Measurements from ENCODE around the gene SYNPO.

SYNPO gene

DNA sequence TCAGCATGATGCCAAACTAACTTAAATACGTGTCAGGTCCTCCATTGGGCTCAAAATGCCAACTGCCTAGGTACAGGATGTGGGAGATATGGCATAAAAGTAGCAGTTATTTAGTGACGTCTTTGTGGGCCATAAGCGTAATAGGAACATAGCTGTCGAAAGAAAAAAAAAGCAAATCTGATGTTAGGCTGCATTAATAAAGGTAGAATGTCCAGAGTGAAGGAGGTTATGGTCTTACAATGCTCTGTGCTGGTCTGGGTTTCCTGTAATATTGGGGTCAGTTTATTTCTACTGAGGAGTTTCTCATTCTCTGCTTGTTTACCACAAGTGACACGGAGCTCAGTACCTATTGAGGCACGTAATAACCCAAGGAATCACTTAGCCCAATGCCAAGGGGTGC is 33.4 kb upstream of the SYNPO start:
- no peak for DNase-seq (ENCODE audit: low read depth)

DNA sequence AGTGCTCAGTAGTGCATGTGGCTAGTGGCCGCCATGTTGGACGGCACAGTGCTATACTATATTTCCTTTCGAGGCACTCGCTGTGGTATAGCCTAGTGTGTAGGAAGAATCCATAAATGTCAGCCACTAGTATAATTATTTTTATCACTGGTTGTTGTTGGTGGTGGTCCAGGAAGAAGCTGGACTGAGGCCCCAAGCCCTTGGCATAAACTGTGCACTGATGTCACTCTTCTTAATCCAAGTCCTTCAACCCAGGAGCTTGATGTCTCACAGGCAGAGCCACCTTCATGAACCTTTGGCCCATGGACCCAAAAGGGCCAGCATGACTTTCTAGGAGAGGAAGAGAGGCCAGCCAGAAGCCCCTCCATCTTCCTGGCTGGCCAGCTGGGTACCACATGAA is 32.5 kb upstream of the SYNPO start:
- no peak for DNase-seq (ENCODE audit: low read depth)

DNA sequence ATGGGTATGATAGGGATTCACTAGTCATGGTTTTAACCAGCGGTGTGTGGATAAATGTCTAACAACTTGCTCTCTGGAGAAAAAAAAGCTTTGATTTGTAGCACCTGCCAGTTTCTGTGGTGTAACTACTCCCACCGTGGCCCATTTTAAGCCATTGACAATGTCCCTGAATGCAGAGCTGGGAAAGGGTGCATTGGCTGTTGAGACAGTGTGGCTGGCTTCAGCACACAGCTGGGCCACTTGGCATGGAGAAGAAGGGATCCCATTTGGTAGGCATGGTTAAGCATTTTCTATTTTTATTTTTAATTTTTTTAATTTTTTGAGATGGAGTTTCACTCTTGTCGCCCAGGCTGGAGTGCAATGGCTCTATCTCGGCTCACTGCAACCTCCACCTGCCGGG is 31.5 kb upstream of the SYNPO start:
- no peak for DNase-seq (ENCODE audit: low read depth)

- DNase-seq (ENCODE audit: low read depth) = no peak
Measured at GRCh38 chr5:150609843-150610584, 30.4 kb upstream of the SYNPO start.

DNA sequence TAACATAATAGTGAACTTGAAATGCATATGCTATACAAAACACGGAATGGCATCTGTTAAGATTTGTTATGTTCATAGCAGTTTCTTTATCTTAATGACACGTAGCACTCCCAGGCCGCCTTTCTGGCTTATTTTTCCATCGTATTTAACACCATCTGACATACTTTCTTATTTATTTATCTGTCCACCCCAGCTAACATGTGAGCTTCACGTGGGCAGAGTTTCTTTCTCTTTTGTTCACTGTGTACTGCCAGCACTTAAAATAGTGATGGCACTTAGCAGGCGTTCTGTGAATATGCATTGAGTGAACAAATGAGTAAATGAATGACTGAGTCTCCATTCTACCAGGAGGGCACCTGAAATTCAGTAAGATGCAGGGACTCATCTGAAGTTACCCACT is 29.4 kb upstream of the SYNPO start:
- DNase-seq (ENCODE audit: low read depth) = no peak

GRCh38 chr5:150612405-150612804 is 28.1 kb upstream of the SYNPO start:
- DNase-seq (ENCODE audit: low read depth) = no peak

DNA sequence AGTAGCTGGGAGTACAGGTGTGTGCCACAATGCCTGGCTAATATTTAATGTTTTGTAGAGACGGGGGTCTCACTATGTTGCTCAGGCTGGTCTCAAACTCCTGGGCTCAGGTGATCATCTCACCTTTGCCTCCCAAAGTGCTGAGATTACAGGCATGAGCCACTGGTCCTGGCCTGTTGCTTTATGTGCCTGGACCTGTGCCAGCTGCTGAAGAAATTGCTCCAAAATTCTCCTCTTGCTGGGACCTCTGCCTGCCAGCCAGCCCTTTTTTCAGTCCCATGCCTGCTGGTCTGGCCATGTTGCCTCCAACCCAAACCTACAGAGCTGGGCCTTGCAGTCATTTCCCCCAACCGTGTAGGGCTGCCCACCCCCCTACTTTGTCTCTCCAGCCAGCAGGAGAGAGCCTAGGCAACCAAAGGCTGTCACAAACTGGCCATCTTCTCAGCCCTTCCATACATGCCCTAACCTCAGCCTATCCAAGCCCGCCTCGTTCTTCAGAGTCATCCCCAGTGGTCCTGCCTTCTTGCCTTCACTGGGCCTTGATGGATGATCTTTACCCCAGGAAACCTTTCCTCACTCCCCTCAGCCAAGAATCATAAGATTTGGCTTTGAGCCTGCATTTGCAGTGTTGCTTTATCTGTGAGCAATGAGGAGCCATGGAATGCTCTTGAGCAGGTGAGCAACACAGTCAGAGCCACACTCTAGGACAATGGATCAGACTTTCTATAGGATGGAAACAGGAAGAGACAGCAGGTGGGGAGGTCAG is 27.4 kb upstream of the SYNPO start:
- no peak for DNase-seq (ENCODE audit: low read depth)

DNA sequence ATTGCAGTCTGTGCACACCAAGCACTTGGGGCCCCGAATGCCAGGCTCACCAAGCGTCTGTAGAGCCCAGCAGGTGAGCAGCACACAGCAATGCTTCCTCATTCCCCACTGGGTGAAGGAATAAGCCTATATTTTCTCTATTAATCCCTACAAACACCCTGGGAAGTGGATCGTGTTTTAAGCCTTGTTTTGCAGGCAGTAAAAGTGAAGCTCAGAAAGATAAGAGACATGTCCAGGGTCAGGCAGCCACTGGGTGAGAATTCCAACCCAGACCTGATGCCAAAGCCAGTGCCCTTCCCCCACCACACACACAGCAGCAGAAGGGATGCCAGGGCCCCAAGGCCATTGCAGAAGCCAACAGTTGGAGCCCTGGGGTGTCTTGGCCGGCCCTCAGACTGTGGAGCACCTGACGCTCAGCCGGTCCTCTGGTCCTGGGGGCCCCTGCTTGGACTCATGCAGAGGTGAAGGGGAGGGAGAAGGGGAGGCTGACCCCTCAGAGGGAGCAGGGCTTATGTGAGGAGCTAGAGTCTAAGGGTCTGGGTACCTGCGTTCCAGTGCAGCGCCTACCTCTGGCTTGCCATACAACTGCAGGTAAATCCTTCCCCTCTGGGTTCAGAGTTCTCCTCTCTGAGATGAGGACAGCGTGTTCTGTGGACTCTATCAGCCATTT is 26.3 kb upstream of the SYNPO start:
- DNase-seq (ENCODE audit: low read depth) = no peak

DNA sequence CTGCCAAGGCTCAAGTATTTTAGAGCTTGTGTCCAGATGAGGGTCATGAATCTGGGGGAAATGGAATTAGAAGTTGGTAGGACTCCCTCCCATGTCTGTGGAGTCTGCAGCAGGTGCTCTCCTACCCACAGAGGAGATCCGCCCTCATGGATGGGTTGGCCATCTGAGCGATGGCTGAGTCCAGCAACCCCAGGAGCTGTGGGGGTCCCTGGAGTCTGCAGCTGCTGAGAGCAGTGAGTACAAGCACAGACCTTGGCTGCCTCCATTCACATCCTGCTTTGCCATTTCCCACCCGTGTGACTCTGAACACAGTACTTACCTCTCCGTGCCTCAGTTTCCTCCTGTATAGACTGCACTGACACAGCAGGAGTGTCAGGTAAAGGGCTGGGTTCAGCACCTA is 25.8 kb upstream of the SYNPO start:
- DNase-seq (ENCODE audit: low read depth) = no peak

- no peak for DNase-seq (ENCODE audit: low read depth)
Measured at GRCh38 chr5:150615141-150615699, 25.2 kb upstream of the SYNPO start.

DNA sequence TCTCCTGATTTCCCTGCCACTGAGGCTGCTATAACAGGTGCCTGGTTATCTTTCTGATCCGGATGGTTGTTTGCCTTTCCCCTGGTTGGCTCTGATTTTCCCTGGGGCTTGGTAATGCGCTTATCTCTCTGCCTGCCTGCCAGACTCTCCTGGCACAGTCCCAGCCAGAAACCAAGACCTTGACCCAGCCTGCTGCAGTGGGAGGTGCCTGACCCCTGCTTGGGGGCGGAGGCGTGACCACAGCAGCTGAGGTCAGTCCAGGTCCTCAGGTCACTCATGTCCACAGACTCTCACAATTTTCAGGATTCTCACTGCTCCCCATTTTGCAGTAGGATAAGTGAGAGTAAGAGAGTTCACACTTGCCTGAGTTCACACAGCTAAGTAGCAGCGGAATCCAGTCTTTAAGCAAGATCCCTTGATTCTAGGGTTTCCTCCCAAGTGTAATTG is 24.4 kb upstream of the SYNPO start:
- no peak for DNase-seq (ENCODE audit: low read depth)

DNA sequence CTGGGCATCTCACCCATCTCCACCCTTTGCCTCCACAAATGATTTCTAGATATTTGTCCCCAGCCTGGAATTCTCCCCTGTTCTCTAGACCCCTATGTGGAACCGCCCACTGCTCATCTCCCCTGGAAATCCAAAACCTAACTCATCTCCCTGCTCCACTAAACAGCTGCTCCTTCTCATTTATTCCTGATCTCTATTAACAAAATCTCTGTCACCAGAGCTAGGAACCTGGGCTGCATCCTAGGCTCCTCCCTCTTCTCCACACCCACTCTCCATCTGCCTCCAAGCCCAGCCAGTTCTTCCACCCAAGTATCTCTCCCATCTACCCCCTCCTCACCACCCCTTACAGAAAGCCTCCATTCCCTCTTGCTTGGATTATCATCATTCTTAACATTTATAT is 24.0 kb upstream of the SYNPO start:
- DNase-seq (ENCODE audit: low read depth) = no peak

- DNase-seq (ENCODE audit: low read depth) = no peak
Measured at GRCh38 chr5:150618163-150618562, 22.3 kb upstream of the SYNPO start.

GRCh38 chr5:150618588-150619281 is 21.7 kb upstream of the SYNPO start:
- DNase-seq (ENCODE audit: low read depth) = no peak

DNA sequence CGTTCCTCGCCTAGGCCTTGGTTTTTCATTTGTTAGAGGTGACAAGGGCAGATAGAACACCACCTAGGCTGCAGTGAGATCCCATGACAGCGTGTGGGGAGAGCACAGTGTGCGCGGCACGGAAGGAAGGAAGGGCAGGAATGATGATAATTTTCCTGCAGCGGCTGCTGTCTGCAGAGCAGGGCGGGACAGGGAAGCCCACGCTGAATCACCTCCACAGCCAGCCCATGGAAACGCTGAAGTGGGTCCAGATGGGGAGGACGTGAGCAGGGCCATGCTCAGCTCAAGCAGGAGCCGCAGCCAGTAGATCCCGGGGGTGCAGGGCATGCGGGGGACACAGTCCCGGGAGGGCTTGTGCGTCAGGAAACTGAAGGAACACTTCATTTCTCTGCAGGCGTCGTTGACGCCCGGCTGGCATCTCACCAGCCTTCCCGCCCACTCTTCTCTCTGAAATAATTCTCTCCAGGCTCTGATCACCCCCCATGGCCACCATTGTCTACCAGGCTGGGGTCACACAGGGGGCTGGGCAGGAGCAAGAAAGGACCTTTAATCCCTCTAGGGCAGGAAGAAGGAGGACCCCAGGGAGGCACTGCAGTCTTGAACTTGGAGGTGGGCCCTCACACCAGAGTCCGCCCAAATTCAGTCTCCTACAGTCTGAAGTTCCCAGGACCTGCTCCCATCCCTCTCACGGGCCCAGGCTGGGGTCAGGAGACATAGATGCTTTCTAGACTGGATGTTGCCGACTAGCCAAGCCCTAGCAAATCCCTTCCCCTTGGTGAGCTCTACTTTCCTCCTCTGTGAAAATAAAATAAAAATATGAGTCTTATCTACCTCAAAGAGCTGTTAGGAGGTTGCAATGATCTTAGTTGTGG is 20.9 kb upstream of the SYNPO start:
- no peak for DNase-seq (ENCODE audit: low read depth)

- no peak for DNase-seq (ENCODE audit: low read depth)
Measured at GRCh38 chr5:150621301-150621700, 19.2 kb upstream of the SYNPO start.

- DNase-seq (ENCODE audit: low read depth) = no peak
Measured at GRCh38 chr5:150622157-150622556, 18.3 kb upstream of the SYNPO start.

DNA sequence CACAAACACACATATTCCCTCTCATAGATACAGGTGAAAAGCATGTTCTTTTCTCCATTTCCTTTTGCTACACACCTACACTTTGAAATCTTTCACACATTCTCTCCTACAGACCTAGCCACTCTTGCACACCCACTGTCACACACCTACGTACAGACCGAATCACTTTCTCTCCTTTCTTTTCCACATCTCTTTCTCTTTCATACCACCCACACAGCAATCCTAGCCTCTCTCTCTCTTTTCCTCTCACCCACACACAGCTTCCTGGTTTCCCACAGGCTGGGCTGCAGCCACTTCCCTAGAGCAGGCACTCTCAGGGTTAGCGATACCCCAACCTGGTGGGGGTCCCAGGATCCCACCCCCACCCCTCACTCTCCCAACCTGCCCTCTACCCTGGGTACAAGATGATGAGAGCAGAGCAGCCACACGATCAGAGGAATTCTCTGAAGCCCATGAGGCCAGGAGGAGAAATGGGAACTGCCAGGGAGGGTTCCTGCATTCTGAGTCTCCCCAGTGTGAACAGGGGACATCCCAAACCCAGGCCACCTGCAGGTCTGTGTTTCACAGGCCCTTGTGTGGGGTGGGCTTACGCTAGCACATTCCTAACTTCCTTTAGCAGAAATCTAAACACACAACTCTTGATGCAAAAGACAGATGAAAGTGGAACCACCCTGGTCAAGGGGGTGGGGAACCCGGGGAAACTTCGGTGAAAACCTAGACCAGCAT is 17.1 kb upstream of the SYNPO start:
- no peak for DNase-seq (ENCODE audit: low read depth)

GRCh38 chr5:150623878-150624216 is 16.6 kb upstream of the SYNPO start:
- DNase-seq (ENCODE audit: low read depth) = no peak

DNA sequence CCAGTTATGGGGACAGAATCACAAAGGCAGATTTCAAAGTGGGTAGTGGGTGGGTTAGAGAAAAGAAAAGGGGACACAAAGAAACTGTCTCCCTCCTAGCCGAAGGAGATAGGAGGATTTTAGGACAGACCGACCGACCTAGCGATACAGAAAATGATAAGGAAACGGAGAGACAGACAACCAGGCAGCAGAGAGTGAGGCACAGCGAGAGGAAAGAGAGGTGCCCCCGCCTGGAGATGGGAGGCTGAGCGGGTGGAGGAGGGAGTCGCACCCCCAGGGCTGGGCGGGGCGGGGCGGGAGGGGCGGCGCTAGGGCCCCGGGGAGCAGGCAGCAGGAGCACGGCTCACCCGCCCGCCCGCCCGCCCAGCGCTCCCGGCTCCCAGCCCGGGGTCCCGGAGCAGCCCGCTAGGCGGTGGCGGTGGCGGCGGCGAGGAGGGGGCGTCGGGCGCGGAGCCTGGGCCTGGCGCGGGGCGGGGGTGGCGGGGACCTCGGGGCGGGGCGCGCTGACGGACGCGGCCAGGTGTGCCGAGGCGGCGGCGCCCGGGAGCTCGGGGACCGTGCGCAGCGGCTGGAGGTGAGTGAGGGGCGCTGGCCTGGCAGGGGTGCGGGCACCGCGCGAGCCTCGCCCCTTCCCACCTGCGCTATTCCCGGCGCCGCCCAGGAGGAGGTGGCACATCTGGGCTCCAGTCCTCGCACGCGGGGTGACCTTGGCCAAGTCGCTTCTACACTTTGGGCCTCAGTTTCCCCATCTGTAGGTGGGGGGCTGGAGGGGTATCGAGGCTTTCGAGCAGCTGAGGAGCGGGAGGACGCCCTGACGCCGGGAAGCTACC is 15.9 kb upstream of the SYNPO start:
- DNase-seq (ENCODE audit: low read depth) = no peak
